Esophagus squamous epithelium (tissue), 4 donors: ENCODE data around the gene FLNB.

Source experiments
- POLR2A ChIP-seq, 4 donors: fragments of 450-650 bp; IDR thresholded peaks; one replicate each; pipeline ENCODE4 v1.6.1; 2017; ENCODE audit warnings: antibody characterized with exemption in 4 of 4, mild to moderate bottlenecking in 4 of 4, moderate library complexity in 3 of 4
- TF ChIP-seq, protein P1 (sequence below), 6 experiments: fragments of 450-650 bp in 4 of 6; fragments of 200-600 bp in 2 of 6; sonication (generic) in 2 of 6; IDR thresholded peaks; one replicate each; pipeline ENCODE4 v1.5.1; 2016 to 2019; ENCODE audit warnings: antibody characterized with exemption in 6 of 6, mild to moderate bottlenecking in 4 of 6, moderate library complexity in 4 of 6

DNA sequence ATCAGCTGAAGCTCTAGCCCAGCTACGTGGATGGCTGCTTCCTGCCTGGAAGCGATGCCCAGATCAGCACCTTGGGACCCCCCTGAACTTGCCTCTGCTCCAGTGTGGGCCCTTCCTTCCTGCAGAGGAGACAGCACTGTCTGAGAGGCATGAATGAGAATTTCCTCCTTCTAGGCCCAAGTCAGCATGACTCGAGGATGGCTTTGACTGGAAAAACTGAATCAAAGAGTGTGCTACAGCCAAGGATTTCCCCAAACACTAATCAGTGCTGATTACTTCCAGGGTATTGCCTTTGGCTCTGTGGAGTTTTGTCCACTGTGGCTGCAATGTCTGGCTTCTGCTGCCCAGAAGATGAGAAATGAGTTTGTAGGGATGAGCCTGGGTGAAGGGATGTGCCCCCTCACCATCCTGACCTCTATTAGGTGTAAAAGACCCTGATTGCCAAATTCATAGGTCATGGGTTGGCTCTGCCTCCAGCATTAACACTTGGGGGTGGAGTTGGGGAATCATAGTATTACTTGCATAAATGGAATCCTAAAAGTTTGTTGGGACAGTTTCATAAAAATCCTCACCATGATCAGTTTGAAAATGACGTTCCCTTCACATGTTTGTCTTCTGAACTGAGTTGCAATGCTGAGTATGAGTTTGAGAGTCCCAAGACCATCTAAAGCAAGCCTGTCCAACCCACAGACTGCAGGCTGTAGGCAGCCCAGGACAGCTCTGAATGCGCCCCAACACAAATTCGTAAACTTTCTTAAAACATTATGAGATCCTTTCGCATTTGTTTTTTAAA, 36.7 kb downstream of the FLNB start:
- TF ChIP-seq, protein P1, sequence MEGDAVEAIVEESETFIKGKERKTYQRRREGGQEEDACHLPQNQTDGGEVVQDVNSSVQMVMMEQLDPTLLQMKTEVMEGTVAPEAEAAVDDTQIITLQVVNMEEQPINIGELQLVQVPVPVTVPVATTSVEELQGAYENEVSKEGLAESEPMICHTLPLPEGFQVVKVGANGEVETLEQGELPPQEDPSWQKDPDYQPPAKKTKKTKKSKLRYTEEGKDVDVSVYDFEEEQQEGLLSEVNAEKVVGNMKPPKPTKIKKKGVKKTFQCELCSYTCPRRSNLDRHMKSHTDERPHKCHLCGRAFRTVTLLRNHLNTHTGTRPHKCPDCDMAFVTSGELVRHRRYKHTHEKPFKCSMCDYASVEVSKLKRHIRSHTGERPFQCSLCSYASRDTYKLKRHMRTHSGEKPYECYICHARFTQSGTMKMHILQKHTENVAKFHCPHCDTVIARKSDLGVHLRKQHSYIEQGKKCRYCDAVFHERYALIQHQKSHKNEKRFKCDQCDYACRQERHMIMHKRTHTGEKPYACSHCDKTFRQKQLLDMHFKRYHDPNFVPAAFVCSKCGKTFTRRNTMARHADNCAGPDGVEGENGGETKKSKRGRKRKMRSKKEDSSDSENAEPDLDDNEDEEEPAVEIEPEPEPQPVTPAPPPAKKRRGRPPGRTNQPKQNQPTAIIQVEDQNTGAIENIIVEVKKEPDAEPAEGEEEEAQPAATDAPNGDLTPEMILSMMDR (IDR thresholded peaks at IDR 0.05), result no peak
- TF ChIP-seq POLR2A (IDR thresholded peaks at IDR 0.05), result no peak
